Fibroblast of mammary gland (primary cell): ENCODE results near the gene EDN3.

Experiments used
- DNase-seq: peaks from one replicate; pipeline ENCODE4 v3.0.0-alpha.2; 2010; ENCODE audit warnings: low read depth
- H3K4me3 ChIP-seq: 2 replicates; pipeline ENCODE4 v1.5.1; 2011; ENCODE audit warnings: low read depth, mild to moderate bottlenecking, low read length, moderate library complexity; ENCODE audit not compliant: control insufficient read depth
- CTCF ChIP-seq: conservative IDR thresholded peaks from 2 replicates; pipeline ENCODE4 v1.5.1; 2011; ENCODE audit warnings: low read depth, low read length, inconsistent platforms; ENCODE audit not compliant: control insufficient read depth, insufficient read depth

EDN3 gene

GRCh38 chr20:59300333-59301081 is at the start of gene EDN3:
EDN3 (plus strand) TSS chr20:59300611; CDS start chr20:59300813, 202 bp downstream.
- TF ChIP-seq CTCF = no peak
- no peak for DNase-seq
- no peak within 1 kb of the TSS for H3K4me3 ChIP-seq

GRCh38 chr20:59253325-59253724 is 47.1 kb upstream of the EDN3 start:
- no peak for DNase-seq
- no peak for TF ChIP-seq CTCF
- H3K4me3 ChIP-seq = no peak overlapping the region

- no peak for DNase-seq
- no peak overlapping the region for H3K4me3 ChIP-seq
- TF ChIP-seq CTCF = no peak
Observed at GRCh38 chr20:59253779-59254319, 46.6 kb upstream of the EDN3 start.

GRCh38 chr20:59255256-59255655 is 45.2 kb upstream of the EDN3 start:
- H3K4me3 ChIP-seq = no peak overlapping the region
- no peak for DNase-seq
- no peak for TF ChIP-seq CTCF

GRCh38 chr20:59258221-59258621 is 42.2 kb upstream of the EDN3 start:
- H3K4me3 ChIP-seq = no peak overlapping the region
- no peak for DNase-seq
- TF ChIP-seq CTCF = no peak

GRCh38 chr20:59259946-59260345 is 40.5 kb upstream of the EDN3 start:
- no peak overlapping the region for H3K4me3 ChIP-seq
- no peak for TF ChIP-seq CTCF
- DNase-seq = no peak
